ENCODE measurements around the gene DLK1.

DNA sequence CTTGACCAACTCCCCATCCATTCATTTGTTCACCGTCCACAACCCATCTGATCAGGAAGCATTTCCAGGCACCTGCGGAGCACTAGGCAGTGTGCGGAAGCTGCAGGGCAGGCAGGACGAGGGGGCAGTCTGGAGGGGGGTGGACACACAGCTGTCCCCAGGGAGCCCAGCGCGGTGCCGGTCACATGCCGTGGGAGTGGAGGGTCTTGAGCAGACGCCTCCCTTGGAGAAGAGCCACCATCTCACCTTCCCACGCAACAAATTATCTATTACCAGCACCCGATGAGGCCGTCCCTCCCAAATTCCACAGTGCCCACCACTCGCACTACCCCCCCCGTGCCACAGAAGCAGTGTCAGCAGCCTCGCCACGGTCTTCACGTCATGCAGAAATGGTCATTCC lies 10.8 kb downstream of the DLK1 start:
- TF ChIP-seq CTCF (IDR thresholded peaks at IDR 0.05 in 8 of 11, conservative IDR thresholded peaks at IDR 0.05 in 3 of 11), result no peak
- TF ChIP-seq POLR2AphosphoS5 (IDR thresholded peaks at IDR 0.05), result no peak
- no peak for TF ChIP-seq POLR2A (IDR thresholded peaks at IDR 0.05)

Data from spleen (tissue), 7 donors.